Measurements from ENCODE around the gene CTU2. TPM values are rescaled to one million over a fixed set of nuclear protein-coding genes. Genes with fewer than 3 reads are reported as not detected.
A peak's percentile ranks its signal among the peaks of the same experiment; 100 is the strongest.

The CTU2 gene
- total and polyA plus RNA-seq, 2 of the 8 experiments (the other 6 are each of a cell fraction or from before 2014, with no cell fraction given): 32.7 to 42.9 TPM

- Histone ChIP-seq H3K4me3 (ENCODE audit: extremely low read depth in 1 of 4, insufficient read depth in 2 of 4, low read depth in 3 of 4, low read length in 4 of 4) (no peak overlapping the region), H3K4me2 (ENCODE audit: insufficient read depth in 1 of 2, low read depth in 2 of 2, low read length in 2 of 2) (no peak overlapping the region), H4K5ac (ENCODE audit: insufficient read length, low read depth, low read length) (no peak overlapping the region), H3K9ac (replicated peaks in 1 of 4; ENCODE audit: extremely low read depth in 1 of 4, low read depth in 3 of 4, low read length in 3 of 4) (no peak overlapping the region), H3K36me3 (ENCODE audit: control insufficient read depth in 2 of 4, insufficient read depth in 4 of 4, low read length in 3 of 4) (no peaks in the 10 kb centered on the region), H3K23ac (ENCODE audit: insufficient read length) (no peak overlapping the region), H2BK15ac (ENCODE audit: low read length) (no peak overlapping the region), H3K56ac (replicated peaks; ENCODE audit: insufficient read length, low read depth, low read length) (no peak overlapping the region), H2BK120ac (replicated peaks; ENCODE audit: low read depth, low read length) (no peak overlapping the region), H3K27ac (ENCODE audit: low read depth, low read length) (no peak overlapping the region), H3K79me2 (ENCODE audit: control insufficient read depth in 1 of 2, insufficient read depth in 2 of 2, low read length in 2 of 2) (no peaks in the 10 kb centered on the region), H2AK5ac (ENCODE audit: low read depth, low read length) (no peak overlapping the region), H2BK20ac (ENCODE audit: low read length) (no peak overlapping the region), H3K27me3 (replicated peaks in 1 of 4; ENCODE audit: control insufficient read depth in 3 of 4, extremely low read depth in 1 of 4, insufficient read depth in 3 of 4, low read length in 3 of 4) (no peaks in the 10 kb centered on the region), H2AFZ (ENCODE audit: low read length) (no peak overlapping the region), H3K4ac (replicated peaks; ENCODE audit: insufficient read length, low read depth, low read length) (no peak overlapping the region), H4K20me1 (replicated peaks in 1 of 2; ENCODE audit: control insufficient read depth in 1 of 2, insufficient read depth in 2 of 2, low read length in 2 of 2) (peaks cover 0 to 2% of the 10 kb centered on the region in 2 experiments), H3K14ac (ENCODE audit: insufficient read length) (no peak overlapping the region), H4K8ac (ENCODE audit: extremely low read depth, insufficient read depth, low read length) (peak overlapping the region; percentile 4), H4K91ac (replicated peaks; ENCODE audit: insufficient read length, low read length) (no peak overlapping the region), H3K4me1 (replicated peaks in 1 of 4; ENCODE audit: control insufficient read depth in 3 of 4, insufficient read depth in 4 of 4, low read length in 3 of 4) (no peaks in the 10 kb centered on the region), H3K9me3 (ENCODE audit: insufficient read depth in 2 of 2, low read depth in 1 of 2, low read length in 1 of 2) (no peaks in the 10 kb centered on the region), H3K79me1 (ENCODE audit: low read depth, low read length) (no peaks in the 10 kb centered on the region), H3K18ac (ENCODE audit: extremely low read depth, low read length) (no peak overlapping the region), H2BK12ac (ENCODE audit: low read depth, low read length) (0 out of 2 replicates have a peak overlapping the region, but pooled peaks have one; percentile 39), H2BK5ac (ENCODE audit: low read depth, low read length) (no peak overlapping the region; the same call in 1 of the 2 replicates), H3K23me2 (ENCODE audit: low read depth, low read length) (no peaks in the 10 kb centered on the region)
- POLR2A ChIA-PET (ENCODE audit: partially characterized antibody): interaction anchor here (0.6 to 1.5 kb wide), 2 partner anchors 9 to 20 kb away, joined by 3 read pairs; no protein-coding TSS in a partner anchor
- CTCF ChIA-PET (ENCODE audit: partially characterized antibody): interaction anchor here (0.8 to 1.7 kb wide), 2 partner anchors 59 to 69 kb away, joined by 3 read pairs; no protein-coding TSS in a partner anchor
- TF ChIP-seq TAF7 (optimal IDR thresholded peaks at IDR 0.05; ENCODE audit: borderline replicate concordance, low read depth, low read length): no peak
- TF ChIP-seq PHF8 (conservative IDR thresholded peaks at IDR 0.05; ENCODE audit: low read depth, low read length): no peak
- TF ChIP-seq POU5F1 (IDR thresholded peaks at IDR 0.05; ENCODE audit: low read depth, low read length): no peak
- TF ChIP-seq CTBP2 (IDR thresholded peaks at IDR 0.05; ENCODE audit: borderline replicate concordance, insufficient read depth, insufficient read length, low read length): no peak
- DNase-seq (ENCODE audit: low read depth in 1 of 2, low spot score in 2 of 2) (no peak), FAIRE-seq (no peak)
- WGBS, 2 experiments (ENCODE audit: extremely low coverage in 1 of 2, insufficient coverage in 1 of 2, insufficient read length in 1 of 2, insufficient replicate concordance in 2 of 2, low coverage in 1 of 2, low lambda C conversion rate in 2 of 2, missing lambda C conversion rate in 1 of 2): 86% methylated on average over 30 of the region's 32 CpGs; no CpG with 5 or more reads in 1 of the 2 experiments
These were observed 27.9 kb upstream of the CTU2 start for GRCh38 chr16:88678224-88678979.

Measured in H1 (cell line).